Suprapubic skin (tissue), 4 donors: ENCODE measurements around the gene HSPB8.

Source experiments
- EP300 ChIP-seq: sonication (generic); formaldehyde crosslinking; IDR thresholded peaks from one replicate; pipeline ENCODE4 v1.6.1; 2017; ENCODE audit warnings: antibody characterized with exemption
- POLR2A ChIP-seq, 2 donors: fragments of 450-650 bp; IDR thresholded peaks; one replicate each; pipeline ENCODE4 v1.6.1; 2017; ENCODE audit warnings: antibody characterized with exemption in 2 of 2, mild to moderate bottlenecking in 2 of 2, moderate library complexity in 2 of 2
- POLR2AphosphoS5 ChIP-seq, 3 donors: sonication (generic); formaldehyde crosslinking; IDR thresholded peaks; one replicate each; pipeline ENCODE4 v1.6.1; 2017; ENCODE audit warnings: antibody characterized with exemption in 3 of 3
- TF ChIP-seq, protein P1 (sequence below), 2 donors: fragments of 200-600 bp in 1 of 2; fragments of 450-650 bp in 1 of 2; sonication (generic) in 1 of 2; IDR thresholded peaks; one replicate each; pipeline ENCODE4 v1.5.1; 2016 to 2019; ENCODE audit warnings: antibody characterized with exemption in 2 of 2, mild to moderate bottlenecking in 1 of 2, moderate library complexity in 1 of 2

DNA sequence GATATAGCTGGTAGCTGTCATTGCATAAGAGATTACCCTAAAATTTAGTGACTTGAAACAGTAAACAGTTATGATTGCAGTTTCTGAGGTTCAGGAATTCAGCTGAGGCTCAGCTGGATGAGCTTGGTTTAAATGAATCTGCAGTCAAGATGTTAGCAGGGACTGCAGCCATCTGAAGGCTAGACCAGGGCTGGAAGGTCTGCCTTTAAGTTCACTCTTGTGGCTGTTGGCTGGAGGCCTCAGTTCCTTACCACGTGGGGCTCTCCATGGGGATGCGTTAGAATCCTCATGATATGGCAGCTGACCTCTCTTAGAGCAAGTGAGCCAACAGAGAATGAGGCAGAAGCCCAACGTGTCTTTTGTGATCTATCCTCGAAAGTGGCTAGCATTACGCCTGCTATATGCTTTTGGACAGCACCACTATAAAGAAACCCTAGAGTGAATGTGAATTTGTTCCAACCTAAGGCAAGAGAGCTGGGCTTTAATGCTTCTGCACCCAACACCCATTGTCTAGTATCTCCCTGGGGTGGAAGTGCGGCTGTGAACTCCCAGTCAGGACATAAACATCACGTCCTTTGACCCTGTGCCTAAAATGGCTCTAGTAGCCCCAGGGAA is 26.0 kb downstream of the HSPB8 start:
- TF ChIP-seq, protein P1, sequence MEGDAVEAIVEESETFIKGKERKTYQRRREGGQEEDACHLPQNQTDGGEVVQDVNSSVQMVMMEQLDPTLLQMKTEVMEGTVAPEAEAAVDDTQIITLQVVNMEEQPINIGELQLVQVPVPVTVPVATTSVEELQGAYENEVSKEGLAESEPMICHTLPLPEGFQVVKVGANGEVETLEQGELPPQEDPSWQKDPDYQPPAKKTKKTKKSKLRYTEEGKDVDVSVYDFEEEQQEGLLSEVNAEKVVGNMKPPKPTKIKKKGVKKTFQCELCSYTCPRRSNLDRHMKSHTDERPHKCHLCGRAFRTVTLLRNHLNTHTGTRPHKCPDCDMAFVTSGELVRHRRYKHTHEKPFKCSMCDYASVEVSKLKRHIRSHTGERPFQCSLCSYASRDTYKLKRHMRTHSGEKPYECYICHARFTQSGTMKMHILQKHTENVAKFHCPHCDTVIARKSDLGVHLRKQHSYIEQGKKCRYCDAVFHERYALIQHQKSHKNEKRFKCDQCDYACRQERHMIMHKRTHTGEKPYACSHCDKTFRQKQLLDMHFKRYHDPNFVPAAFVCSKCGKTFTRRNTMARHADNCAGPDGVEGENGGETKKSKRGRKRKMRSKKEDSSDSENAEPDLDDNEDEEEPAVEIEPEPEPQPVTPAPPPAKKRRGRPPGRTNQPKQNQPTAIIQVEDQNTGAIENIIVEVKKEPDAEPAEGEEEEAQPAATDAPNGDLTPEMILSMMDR (IDR thresholded peaks at IDR 0.05) = no peak
- TF ChIP-seq POLR2A (IDR thresholded peaks at IDR 0.05) (no peak), POLR2AphosphoS5 (IDR thresholded peaks at IDR 0.05) (no peak), EP300 (no peak)
